ENCODE results near the gene RBKS. TPM values are rescaled to one million over a fixed set of nuclear protein-coding genes. Genes with fewer than 3 reads are reported as not detected.

The RBKS gene
- total RNA-seq, 3 donors from 2014 or later = 1.1 to 5.1 (median 2.9) TPM

DNA sequence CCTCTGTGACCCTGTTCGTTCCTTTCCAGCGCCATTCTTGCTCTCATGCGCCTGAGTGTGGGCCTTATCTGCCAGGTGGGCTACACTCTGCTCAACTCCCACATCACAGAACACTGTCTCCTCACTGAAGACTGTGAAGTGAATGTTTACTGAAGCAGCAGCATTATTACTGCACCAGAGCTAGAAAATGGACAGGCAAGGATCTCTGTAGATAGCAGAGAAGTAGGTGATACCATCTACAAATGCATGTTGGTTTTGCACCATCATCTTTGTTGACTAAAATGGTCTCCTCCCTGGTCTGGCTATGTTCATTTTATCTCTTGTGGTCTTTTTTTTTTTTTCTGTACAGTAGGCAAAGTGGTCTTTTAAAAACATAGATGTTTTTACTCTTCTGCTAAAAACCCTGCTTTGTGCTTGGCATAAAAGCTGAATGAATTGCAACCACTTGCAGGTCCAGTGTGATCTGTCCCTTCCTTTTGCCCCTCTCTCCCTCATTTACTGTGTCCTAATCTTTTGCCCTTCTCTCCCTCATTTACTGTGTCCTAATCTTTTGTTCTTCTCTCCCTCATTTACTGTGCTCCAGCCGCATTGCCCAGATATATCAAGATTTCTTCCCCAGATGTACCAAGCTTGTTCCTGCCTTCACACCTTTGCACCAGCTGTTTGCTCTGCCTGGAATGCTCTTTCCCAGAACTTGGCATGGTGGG, 35.7 kb upstream of the RBKS start:
- no peaks in the 10 kb centered on the region for H3K36me3 ChIP-seq
- H3K27me3 ChIP-seq = no peaks in the 10 kb centered on the region
- H3K4me1 ChIP-seq = no peaks in the 10 kb centered on the region
- H3K4me3 ChIP-seq = no peak overlapping the region
- no peaks in the 10 kb centered on the region for H3K9me3 ChIP-seq
- intact Hi-C loops (cut with DNase I; ENCODE audit: low total_unique reads) = no loop called here
- no peak for DNase-seq (ENCODE audit: low spot score in 2 of 2)
- no peak overlapping the region for H3K27ac ChIP-seq
- TF ChIP-seq, protein P1, sequence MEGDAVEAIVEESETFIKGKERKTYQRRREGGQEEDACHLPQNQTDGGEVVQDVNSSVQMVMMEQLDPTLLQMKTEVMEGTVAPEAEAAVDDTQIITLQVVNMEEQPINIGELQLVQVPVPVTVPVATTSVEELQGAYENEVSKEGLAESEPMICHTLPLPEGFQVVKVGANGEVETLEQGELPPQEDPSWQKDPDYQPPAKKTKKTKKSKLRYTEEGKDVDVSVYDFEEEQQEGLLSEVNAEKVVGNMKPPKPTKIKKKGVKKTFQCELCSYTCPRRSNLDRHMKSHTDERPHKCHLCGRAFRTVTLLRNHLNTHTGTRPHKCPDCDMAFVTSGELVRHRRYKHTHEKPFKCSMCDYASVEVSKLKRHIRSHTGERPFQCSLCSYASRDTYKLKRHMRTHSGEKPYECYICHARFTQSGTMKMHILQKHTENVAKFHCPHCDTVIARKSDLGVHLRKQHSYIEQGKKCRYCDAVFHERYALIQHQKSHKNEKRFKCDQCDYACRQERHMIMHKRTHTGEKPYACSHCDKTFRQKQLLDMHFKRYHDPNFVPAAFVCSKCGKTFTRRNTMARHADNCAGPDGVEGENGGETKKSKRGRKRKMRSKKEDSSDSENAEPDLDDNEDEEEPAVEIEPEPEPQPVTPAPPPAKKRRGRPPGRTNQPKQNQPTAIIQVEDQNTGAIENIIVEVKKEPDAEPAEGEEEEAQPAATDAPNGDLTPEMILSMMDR (IDR thresholded peaks at IDR 0.05) = no peak
- TF ChIP-seq POLR2A (IDR thresholded peaks at IDR 0.05) = no peak
- no peak for TF ChIP-seq POLR2AphosphoS5 (IDR thresholded peaks at IDR 0.05)

DNA sequence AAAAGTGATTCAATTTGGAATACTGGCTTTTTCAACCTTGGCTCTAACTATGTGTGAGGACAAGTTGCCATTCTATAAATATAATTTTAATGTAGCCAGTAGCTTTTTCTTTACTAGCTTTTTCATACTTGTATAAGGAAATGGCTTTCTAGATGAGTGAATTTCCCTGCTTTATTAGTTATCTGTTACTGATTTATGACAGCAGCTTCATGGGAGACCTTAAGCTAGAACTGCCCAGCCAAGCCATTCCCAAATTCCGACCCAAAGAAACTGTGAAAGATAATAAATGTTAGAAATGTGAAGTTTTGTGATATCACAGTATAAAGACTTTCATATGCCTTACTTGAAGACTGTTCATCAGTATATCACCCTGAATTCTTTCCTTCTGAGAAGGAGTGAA, 32.7 kb upstream of the RBKS start:
- intact Hi-C loops (cut with DNase I; ENCODE audit: low total_unique reads) = no loop called here
- H3K4me1 ChIP-seq = no peaks in the 10 kb centered on the region
- H3K27me3 ChIP-seq = no peaks in the 10 kb centered on the region
- H3K36me3 ChIP-seq = no peaks in the 10 kb centered on the region
- H3K4me3 ChIP-seq = no peak overlapping the region
- no peak for TF ChIP-seq POLR2AphosphoS5 (IDR thresholded peaks at IDR 0.05)
- no peak for TF ChIP-seq POLR2A (IDR thresholded peaks at IDR 0.05)
- TF ChIP-seq, protein P1 (IDR thresholded peaks at IDR 0.05) = no peak
- no peak for DNase-seq (ENCODE audit: low spot score in 2 of 2)
- no peaks in the 10 kb centered on the region for H3K9me3 ChIP-seq
- H3K27ac ChIP-seq = no peak overlapping the region

- H3K9me3 ChIP-seq = no peaks in the 10 kb centered on the region
- no peak overlapping the region for H3K4me3 ChIP-seq
- no peak overlapping the region for H3K27ac ChIP-seq
- intact Hi-C loops (cut with DNase I; ENCODE audit: low total_unique reads) = no loop called here
- DNase-seq (ENCODE audit: low spot score in 2 of 2) = no peak
- no peaks in the 10 kb centered on the region for H3K36me3 ChIP-seq
- H3K27me3 ChIP-seq = no peaks in the 10 kb centered on the region
- TF ChIP-seq, protein P1 (IDR thresholded peaks at IDR 0.05) = no peak
- TF ChIP-seq POLR2A (IDR thresholded peaks at IDR 0.05) (no peak), POLR2AphosphoS5 (IDR thresholded peaks at IDR 0.05) (no peak)
- H3K4me1 ChIP-seq = no peaks in the 10 kb centered on the region
These were observed 31.8 kb upstream of the RBKS start for GRCh38 chr2:27921880-27922547.

DNA sequence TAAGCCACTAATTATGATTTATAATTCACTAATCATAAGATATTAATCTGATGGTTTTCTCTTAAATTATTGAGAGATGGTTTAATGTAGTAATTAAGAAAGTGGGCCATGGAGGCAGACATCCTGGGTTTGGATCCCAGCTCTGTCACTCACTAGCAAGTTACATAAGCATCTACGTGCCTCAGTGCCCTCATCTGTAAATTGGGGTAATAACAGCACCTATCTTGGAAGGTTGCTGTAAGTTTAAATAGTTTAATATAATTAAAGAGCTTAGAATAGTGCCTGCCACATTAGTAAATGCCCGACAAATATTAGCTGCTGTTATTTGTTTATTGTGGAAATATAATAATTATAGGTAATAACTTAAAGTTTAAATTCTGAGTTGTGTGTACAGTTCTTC, 31.2 kb upstream of the RBKS start:
- Histone ChIP-seq H3K4me1 (peaks cover 0 to 1% of the 10 kb centered on the region in 2 donors), H3K9me3 (no peaks in the 10 kb centered on the region), H3K27ac (no peak overlapping the region), H3K27me3 (no peaks in the 10 kb centered on the region), H3K36me3 (no peaks in the 10 kb centered on the region), H3K4me3 (no peak overlapping the region)
- DNase-seq (ENCODE audit: low spot score in 2 of 2) = no peak
- TF ChIP-seq POLR2AphosphoS5 (IDR thresholded peaks at IDR 0.05) (no peak), POLR2A (IDR thresholded peaks at IDR 0.05) (no peak)
- TF ChIP-seq, protein P1 (IDR thresholded peaks at IDR 0.05) = no peak
- intact Hi-C loops (cut with DNase I; ENCODE audit: low total_unique reads) = no loop called here

GRCh38 chr2:27920148-27920885, 30.1 kb upstream of the RBKS start:
- Histone ChIP-seq H3K9me3 (no peaks in the 10 kb centered on the region), H3K4me3 (no peak overlapping the region), H3K36me3 (no peaks in the 10 kb centered on the region), H3K4me1 (peaks cover 0 to 3% of the 10 kb centered on the region in 2 donors), H3K27me3 (no peaks in the 10 kb centered on the region), H3K27ac (peak overlapping the region; percentile 12 to 41)
- no peak for DNase-seq (ENCODE audit: low spot score in 2 of 2)
- TF ChIP-seq POLR2AphosphoS5 (IDR thresholded peaks at IDR 0.05) = no peak
- TF ChIP-seq POLR2A (IDR thresholded peaks at IDR 0.05) = no peak
- TF ChIP-seq, protein P1 (IDR thresholded peaks at IDR 0.05) = no peak
- intact Hi-C loops (cut with DNase I; ENCODE audit: low total_unique reads) = no loop called here

All from breast epithelium (tissue), 4 donors.